GM23338 (cell line): Measurements from ENCODE around the gene PUM1. TPM values are rescaled to one million over a fixed set of nuclear protein-coding genes. Genes with fewer than 3 reads are reported as not detected.

Experiments
- ATAC-seq: fragments of 200-7000 bp; cut with Tn5 transposase; 3 replicates; pipeline ENCODE4 v1.9.1; 2020
- DNase-seq: peaks from one replicate; pipeline ENCODE4 v3.0.0-alpha.2; 2015; ENCODE audit warnings: low spot score
- H2AFZ ChIP-seq: fragments of 200-600 bp; sonication (generic); 2 replicates; pipeline ENCODE4 v1.8.0; 2016; ENCODE audit warnings: antibody characterized with exemption, mild to moderate bottlenecking, moderate library complexity
- H3F3A ChIP-seq: fragments of 200-600 bp; sonication (generic); replicated peaks from 2 replicates; pipeline ENCODE4 v1.8.0; 2017; ENCODE audit warnings: antibody characterized with exemption, mixed run types, low read depth
- H3K27ac ChIP-seq: fragments of 200-600 bp; sonication (generic); 2 replicates; pipeline ENCODE4 v1.6.1; 2016; ENCODE audit warnings: low read depth
- H3K27me3 ChIP-seq: fragments of 200-600 bp; sonication (generic); 2 replicates; pipeline ENCODE4 v1.8.0; 2016; ENCODE audit warnings: mild to moderate bottlenecking, mixed run types, moderate library complexity; ENCODE audit not compliant: insufficient read depth
- H3K36me3 ChIP-seq: fragments of 200-600 bp; sonication (generic); 2 replicates; pipeline ENCODE4 v1.8.0; 2016; ENCODE audit warnings: mild to moderate bottlenecking; ENCODE audit not compliant: insufficient read depth
- H3K4me1 ChIP-seq: fragments of 200-600 bp; sonication (generic); 2 replicates; pipeline ENCODE4 v1.8.0; 2016; ENCODE audit warnings: mild to moderate bottlenecking, moderate library complexity; ENCODE audit not compliant: insufficient read depth
- H3K4me2 ChIP-seq: fragments of 200-600 bp; sonication (generic); 2 replicates; pipeline ENCODE4 v1.7.1; 2017; ENCODE audit warnings: mixed run types
- H3K4me3 ChIP-seq: fragments of 200-600 bp; sonication (generic); 2 replicates; pipeline ENCODE4 v1.6.1; 2016; ENCODE audit warnings: mixed run types
- H3K79me2 ChIP-seq: fragments of 200-600 bp; sonication (generic); replicated peaks from 2 replicates; pipeline ENCODE4 v1.8.0; 2017; ENCODE audit warnings: mild to moderate bottlenecking; ENCODE audit not compliant: insufficient read depth
- H3K9me2 ChIP-seq: fragments of 200-600 bp; sonication (generic); 2 replicates; pipeline ENCODE4 v1.8.0; 2017; ENCODE audit not compliant: insufficient read depth
- H4K20me1 ChIP-seq: fragments of 200-600 bp; sonication (generic); replicated peaks from 2 replicates; pipeline ENCODE4 v1.8.0; 2017; ENCODE audit warnings: mild to moderate bottlenecking; ENCODE audit not compliant: insufficient read depth
- H3K27ac Mint-ChIP-seq: 2 replicates; pipeline ENCODE4 v1.8.0; 2020; ENCODE audit warnings: inconsistent platforms, mild to moderate bottlenecking, moderate library complexity, mixed read lengths
- H3K27me3 Mint-ChIP-seq: 3 replicates; pipeline ENCODE4 v1.8.0; 2022; ENCODE audit warnings: low read depth, mild to moderate bottlenecking, moderate library complexity, mixed read lengths, inconsistent platforms; ENCODE audit not compliant: insufficient read depth, poor library complexity
- H3K36me3 Mint-ChIP-seq: 3 replicates; pipeline ENCODE4 v1.8.0; 2021; ENCODE audit warnings: low read depth, mild to moderate bottlenecking, inconsistent platforms, moderate library complexity, mixed read lengths
- H3K4me1 Mint-ChIP-seq: 3 replicates; pipeline ENCODE4 v1.8.0; 2020; ENCODE audit warnings: mild to moderate bottlenecking, inconsistent platforms, mixed read lengths
- H3K4me3 Mint-ChIP-seq: 3 replicates; pipeline ENCODE4 v1.8.0; 2021; ENCODE audit warnings: moderate library complexity, mild to moderate bottlenecking, inconsistent platforms, mixed read lengths
- H3K9me3 Mint-ChIP-seq: 3 replicates; pipeline ENCODE4 v1.8.0; 2020; ENCODE audit warnings: moderate library complexity, mild to moderate bottlenecking, inconsistent platforms, mixed read lengths
- CREB1 ChIP-seq: fragments of 250-450 bp; sonication (Bioruptor Pico); IDR thresholded peaks from 2 replicates; pipeline ENCODE4 v1.5.0; 2020; ENCODE audit warnings: low read depth, mild to moderate bottlenecking, moderate library complexity
- EZH2 ChIP-seq: fragments of 200-600 bp; sonication (generic); IDR thresholded peaks from one replicate; pipeline ENCODE4 v1.8.0; 2017; ENCODE audit warnings: antibody characterized with exemption, mild to moderate bottlenecking, low read depth; ENCODE audit not compliant: unreplicated experiment
- NANOG ChIP-seq: IDR thresholded peaks from 2 replicates; pipeline ENCODE4 v1.6.1; 2016; ENCODE audit warnings: antibody characterized with exemption, borderline replicate concordance
- POLR2AphosphoS5 ChIP-seq: IDR thresholded peaks from 2 replicates; pipeline ENCODE4 v1.6.1; 2016; ENCODE audit warnings: antibody characterized with exemption, low read depth
- ZNF114 ChIP-seq: fragments of 250-450 bp; sonication (Bioruptor Pico); IDR thresholded peaks from 2 replicates; pipeline ENCODE4 v1.5.0; 2020; ENCODE audit warnings: mild to moderate bottlenecking, moderate library complexity
- ZNF331 ChIP-seq: fragments of 250-450 bp; sonication (Bioruptor Pico); IDR thresholded peaks from 2 replicates; pipeline ENCODE4 v1.5.0; 2020; ENCODE audit warnings: low read depth, mild to moderate bottlenecking, moderate library complexity
- polyA plus RNA-seq: library from polyadenylated mRNA; unstranded; fragments of >200 nt; fragmentation: Nextera tagmentation; extraction: Ambion mirVana; gene quantifications from 2 replicates; pipeline ENCODE4 v1.2.1, GENCODE V29; 2016
- total RNA-seq: library from RNA; depleted of rRNA; stranded (reverse); fragments of >200 nt; shearing (Covaris generic); gene quantifications from 2 replicates; pipeline ENCODE4 v1.2.3, GENCODE V29; 2014
- TF ChIP-seq, protein P1 (sequence below): IDR thresholded peaks from one replicate; pipeline ENCODE4 v1.6.1; 2018; ENCODE audit warnings: antibody characterized with exemption; ENCODE audit not compliant: unreplicated experiment
- TF ChIP-seq, protein P2 (sequence below): fragments of 250-450 bp; sonication (Bioruptor Pico); IDR thresholded peaks from 2 replicates; pipeline ENCODE4 v1.5.0; 2020; ENCODE audit warnings: mild to moderate bottlenecking, moderate library complexity
- TF ChIP-seq, protein P3 (sequence below): IDR thresholded peaks from 2 replicates; pipeline ENCODE4 v1.6.1; 2016; ENCODE audit warnings: antibody characterized with exemption

PUM1 gene
- total and polyA plus RNA-seq, 2 experiments from 2014 or later: 44.4 to 117 TPM

DNA sequence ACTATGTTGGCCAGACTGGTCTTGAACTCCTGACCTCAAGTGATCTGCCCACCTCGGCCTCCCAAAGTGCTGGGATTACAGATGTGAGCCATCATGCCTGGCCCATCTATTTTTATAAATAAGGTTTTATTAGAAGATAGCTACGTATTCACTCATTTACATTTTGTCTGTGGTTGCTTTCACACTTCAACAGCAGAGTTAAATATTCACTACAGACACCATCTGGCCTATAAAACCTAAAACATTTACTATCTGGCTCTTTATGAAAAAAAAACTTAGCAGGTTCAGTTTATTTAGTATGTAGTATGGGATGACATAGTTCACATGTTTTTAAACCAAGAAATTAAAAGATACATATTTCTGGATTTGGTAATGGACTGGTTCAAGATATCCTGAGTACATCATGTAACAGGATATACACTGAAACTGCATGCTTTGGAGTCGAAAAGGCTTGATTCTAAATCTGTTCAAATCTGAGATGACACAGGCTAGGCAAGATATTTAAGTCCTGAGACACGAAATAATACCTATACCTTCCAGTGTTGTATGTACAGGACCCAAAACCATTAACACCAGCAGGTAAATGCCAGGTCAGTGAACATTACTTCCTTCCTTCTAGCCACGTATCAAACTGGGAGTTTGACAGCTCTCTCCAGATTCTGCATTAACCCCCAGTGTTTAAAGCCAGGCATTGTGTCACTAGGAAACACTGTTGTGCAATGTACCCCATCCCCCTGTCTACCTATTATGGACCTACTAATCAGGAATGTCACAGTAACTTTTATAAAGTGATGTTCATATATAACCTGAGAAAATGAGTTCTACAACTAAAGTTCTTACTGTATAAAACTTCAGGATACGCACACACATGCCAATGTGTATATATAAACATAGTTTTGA lies 102.7 kb downstream of the PUM1 start:
- no peak overlapping the region for H3K4me3 Mint-ChIP-seq
- H3F3A ChIP-seq: no peaks in the 10 kb centered on the region
- H3K27me3 ChIP-seq: no peaks in the 10 kb centered on the region
- no peaks in the 10 kb centered on the region for H3K9me3 Mint-ChIP-seq
- no peak overlapping the region for H3K27ac Mint-ChIP-seq
- peaks cover 36% of the 10 kb centered on the region for H4K20me1 ChIP-seq
- no peak for ATAC-seq
- H3K36me3 ChIP-seq: peaks cover 71% of the 10 kb centered on the region
- no peak for TF ChIP-seq ZNF114 (CRISPR knock-in tag)
- no peak for TF ChIP-seq EZH2
- TF ChIP-seq, protein P1, sequence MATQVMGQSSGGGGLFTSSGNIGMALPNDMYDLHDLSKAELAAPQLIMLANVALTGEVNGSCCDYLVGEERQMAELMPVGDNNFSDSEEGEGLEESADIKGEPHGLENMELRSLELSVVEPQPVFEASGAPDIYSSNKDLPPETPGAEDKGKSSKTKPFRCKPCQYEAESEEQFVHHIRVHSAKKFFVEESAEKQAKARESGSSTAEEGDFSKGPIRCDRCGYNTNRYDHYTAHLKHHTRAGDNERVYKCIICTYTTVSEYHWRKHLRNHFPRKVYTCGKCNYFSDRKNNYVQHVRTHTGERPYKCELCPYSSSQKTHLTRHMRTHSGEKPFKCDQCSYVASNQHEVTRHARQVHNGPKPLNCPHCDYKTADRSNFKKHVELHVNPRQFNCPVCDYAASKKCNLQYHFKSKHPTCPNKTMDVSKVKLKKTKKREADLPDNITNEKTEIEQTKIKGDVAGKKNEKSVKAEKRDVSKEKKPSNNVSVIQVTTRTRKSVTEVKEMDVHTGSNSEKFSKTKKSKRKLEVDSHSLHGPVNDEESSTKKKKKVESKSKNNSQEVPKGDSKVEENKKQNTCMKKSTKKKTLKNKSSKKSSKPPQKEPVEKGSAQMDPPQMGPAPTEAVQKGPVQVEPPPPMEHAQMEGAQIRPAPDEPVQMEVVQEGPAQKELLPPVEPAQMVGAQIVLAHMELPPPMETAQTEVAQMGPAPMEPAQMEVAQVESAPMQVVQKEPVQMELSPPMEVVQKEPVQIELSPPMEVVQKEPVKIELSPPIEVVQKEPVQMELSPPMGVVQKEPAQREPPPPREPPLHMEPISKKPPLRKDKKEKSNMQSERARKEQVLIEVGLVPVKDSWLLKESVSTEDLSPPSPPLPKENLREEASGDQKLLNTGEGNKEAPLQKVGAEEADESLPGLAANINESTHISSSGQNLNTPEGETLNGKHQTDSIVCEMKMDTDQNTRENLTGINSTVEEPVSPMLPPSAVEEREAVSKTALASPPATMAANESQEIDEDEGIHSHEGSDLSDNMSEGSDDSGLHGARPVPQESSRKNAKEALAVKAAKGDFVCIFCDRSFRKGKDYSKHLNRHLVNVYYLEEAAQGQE: no peak
- no peak for TF ChIP-seq NANOG
- TF ChIP-seq POLR2AphosphoS5: no peak
- TF ChIP-seq CREB1 (CRISPR knock-in tag): no peak
- TF ChIP-seq ZNF331 (CRISPR knock-in tag): no peak
- TF ChIP-seq, protein P2, sequence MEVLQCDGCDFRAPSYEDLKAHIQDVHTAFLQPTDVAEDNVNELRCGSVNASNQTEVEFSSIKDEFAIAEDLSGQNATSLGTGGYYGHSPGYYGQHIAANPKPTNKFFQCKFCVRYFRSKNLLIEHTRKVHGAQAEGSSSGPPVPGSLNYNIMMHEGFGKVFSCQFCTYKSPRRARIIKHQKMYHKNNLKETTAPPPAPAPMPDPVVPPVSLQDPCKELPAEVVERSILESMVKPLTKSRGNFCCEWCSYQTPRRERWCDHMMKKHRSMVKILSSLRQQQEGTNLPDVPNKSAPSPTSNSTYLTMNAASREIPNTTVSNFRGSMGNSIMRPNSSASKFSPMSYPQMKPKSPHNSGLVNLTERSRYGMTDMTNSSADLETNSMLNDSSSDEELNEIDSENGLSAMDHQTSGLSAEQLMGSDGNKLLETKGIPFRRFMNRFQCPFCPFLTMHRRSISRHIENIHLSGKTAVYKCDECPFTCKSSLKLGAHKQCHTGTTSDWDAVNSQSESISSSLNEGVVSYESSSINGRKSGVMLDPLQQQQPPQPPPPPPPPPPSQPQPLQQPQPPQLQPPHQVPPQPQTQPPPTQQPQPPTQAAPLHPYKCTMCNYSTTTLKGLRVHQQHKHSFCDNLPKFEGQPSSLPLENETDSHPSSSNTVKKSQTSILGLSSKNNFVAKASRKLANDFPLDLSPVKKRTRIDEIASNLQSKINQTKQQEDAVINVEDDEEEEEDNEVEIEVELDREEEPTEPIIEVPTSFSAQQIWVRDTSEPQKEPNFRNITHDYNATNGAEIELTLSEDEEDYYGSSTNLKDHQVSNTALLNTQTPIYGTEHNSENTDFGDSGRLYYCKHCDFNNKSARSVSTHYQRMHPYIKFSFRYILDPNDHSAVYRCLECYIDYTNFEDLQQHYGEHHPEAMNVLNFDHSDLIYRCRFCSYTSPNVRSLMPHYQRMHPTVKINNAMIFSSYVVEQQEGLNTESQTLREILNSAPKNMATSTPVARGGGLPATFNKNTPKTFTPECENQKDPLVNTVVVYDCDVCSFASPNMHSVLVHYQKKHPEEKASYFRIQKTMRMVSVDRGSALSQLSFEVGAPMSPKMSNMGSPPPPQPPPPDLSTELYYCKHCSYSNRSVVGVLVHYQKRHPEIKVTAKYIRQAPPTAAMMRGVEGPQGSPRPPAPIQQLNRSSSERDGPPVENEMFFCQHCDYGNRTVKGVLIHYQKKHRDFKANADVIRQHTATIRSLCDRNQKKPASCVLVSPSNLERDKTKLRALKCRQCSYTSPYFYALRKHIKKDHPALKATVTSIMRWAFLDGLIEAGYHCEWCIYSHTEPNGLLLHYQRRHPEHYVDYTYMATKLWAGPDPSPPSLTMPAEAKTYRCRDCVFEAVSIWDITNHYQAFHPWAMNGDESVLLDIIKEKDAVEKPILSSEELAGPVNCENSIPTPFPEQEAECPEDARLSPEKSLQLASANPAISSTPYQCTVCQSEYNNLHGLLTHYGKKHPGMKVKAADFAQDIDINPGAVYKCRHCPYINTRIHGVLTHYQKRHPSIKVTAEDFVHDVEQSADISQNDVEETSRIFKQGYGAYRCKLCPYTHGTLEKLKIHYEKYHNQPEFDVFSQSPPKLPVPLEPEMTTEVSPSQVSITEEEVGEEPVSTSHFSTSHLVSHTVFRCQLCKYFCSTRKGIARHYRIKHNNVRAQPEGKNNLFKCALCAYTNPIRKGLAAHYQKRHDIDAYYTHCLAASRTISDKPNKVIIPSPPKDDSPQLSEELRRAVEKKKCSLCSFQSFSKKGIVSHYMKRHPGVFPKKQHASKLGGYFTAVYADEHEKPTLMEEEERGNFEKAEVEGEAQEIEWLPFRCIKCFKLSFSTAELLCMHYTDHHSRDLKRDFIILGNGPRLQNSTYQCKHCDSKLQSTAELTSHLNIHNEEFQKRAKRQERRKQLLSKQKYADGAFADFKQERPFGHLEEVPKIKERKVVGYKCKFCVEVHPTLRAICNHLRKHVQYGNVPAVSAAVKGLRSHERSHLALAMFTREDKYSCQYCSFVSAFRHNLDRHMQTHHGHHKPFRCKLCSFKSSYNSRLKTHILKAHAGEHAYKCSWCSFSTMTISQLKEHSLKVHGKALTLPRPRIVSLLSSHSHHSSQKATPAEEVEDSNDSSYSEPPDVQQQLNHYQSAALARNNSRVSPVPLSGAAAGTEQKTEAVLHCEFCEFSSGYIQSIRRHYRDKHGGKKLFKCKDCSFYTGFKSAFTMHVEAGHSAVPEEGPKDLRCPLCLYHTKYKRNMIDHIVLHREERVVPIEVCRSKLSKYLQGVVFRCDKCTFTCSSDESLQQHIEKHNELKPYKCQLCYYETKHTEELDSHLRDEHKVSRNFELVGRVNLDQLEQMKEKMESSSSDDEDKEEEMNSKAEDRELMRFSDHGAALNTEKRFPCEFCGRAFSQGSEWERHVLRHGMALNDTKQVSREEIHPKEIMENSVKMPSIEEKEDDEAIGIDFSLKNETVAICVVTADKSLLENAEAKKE (CRISPR knock-in tag): no peak
- TF ChIP-seq, protein P3, sequence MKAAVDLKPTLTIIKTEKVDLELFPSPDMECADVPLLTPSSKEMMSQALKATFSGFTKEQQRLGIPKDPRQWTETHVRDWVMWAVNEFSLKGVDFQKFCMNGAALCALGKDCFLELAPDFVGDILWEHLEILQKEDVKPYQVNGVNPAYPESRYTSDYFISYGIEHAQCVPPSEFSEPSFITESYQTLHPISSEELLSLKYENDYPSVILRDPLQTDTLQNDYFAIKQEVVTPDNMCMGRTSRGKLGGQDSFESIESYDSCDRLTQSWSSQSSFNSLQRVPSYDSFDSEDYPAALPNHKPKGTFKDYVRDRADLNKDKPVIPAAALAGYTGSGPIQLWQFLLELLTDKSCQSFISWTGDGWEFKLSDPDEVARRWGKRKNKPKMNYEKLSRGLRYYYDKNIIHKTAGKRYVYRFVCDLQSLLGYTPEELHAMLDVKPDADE: no peak
- no peaks in the 10 kb centered on the region for H3K9me2 ChIP-seq
- H3K4me1 Mint-ChIP-seq: peaks cover 6% of the 10 kb centered on the region; the same call in 2 of the 3 replicates
- no peak overlapping the region for H3K4me2 ChIP-seq
- peaks cover 7% of the 10 kb centered on the region for H3K27me3 Mint-ChIP-seq
- H3K27ac ChIP-seq: no peak overlapping the region
- H3K79me2 ChIP-seq: peaks cover 91% of the 10 kb centered on the region
- peaks cover 93% of the 10 kb centered on the region for H3K36me3 Mint-ChIP-seq
- no peaks in the 10 kb centered on the region for H3K4me1 ChIP-seq
- no peak overlapping the region for H3K4me3 ChIP-seq
- DNase-seq: no peak
- H2AFZ ChIP-seq: no peak overlapping the region
